HEK293 (cell line): ENCODE measurements around the gene ACADSB.

Source experiments
- CTCF ChIP-seq: fragments of 450-650 bp; formaldehyde crosslinking; IDR thresholded peaks from 2 replicates; pipeline ENCODE4 v1.5.1; 2016; ENCODE audit warnings: missing biosample characterization, missing genetic modification characterization
- PBX3 ChIP-seq: sonication (generic); formaldehyde crosslinking; IDR thresholded peaks from 2 replicates; pipeline ENCODE4 v1.8.1; 2022; ENCODE audit warnings: mild to moderate bottlenecking, moderate library complexity, missing genetic modification reagents
- ZNF449 ChIP-seq: fragments of 450-650 bp; formaldehyde crosslinking; IDR thresholded peaks from 2 replicates; pipeline ENCODE4 v1.5.1; 2017; ENCODE audit warnings: missing biosample characterization, mild to moderate bottlenecking, missing genetic modification characterization, moderate library complexity
- ZNF560 ChIP-seq: fragments of 450-650 bp; formaldehyde crosslinking; IDR thresholded peaks from 2 replicates; pipeline ENCODE4 v1.5.1; 2017; ENCODE audit warnings: missing biosample characterization, missing genetic modification characterization, borderline replicate concordance
- ZNF623 ChIP-seq: fragments of 450-650 bp; formaldehyde crosslinking; IDR thresholded peaks from 2 replicates; pipeline ENCODE4 v1.5.1; 2016; ENCODE audit warnings: missing biosample characterization, missing genetic modification characterization
- ZNF639 ChIP-seq: fragments of 450-650 bp; formaldehyde crosslinking; IDR thresholded peaks from 2 replicates; pipeline ENCODE4 v1.5.1; 2016; ENCODE audit warnings: missing biosample characterization, missing genetic modification characterization
- ZNF768 ChIP-seq: fragments of 450-650 bp; formaldehyde crosslinking; IDR thresholded peaks from 2 replicates; pipeline ENCODE4 v1.5.1; 2018; ENCODE audit warnings: missing biosample characterization, mild to moderate bottlenecking, missing genetic modification characterization
- ZSCAN18 ChIP-seq: fragments of 450-650 bp; formaldehyde crosslinking; IDR thresholded peaks from 2 replicates; pipeline ENCODE4 v1.5.1; 2016; ENCODE audit warnings: missing biosample characterization, missing genetic modification characterization

GRCh38 chr10:123024540-123024939 lies 15.7 kb downstream of the ACADSB start:
- TF ChIP-seq PBX3 (CRISPR knock-in tag) (no peak), ZNF639 (tag by site-specific recombination) (no peak), CTCF (no peak), ZSCAN18 (tag by site-specific recombination) (no peak), ZNF768 (tag by site-specific recombination) (no peak), ZNF560 (tag by site-specific recombination) (no peak), ZNF623 (tag by site-specific recombination) (no peak), ZNF449 (tag by site-specific recombination) (no peak)
